Gastrocnemius medialis (tissue), 4 donors: ENCODE results near the gene WDFY3.

Source experiments
- POLR2A ChIP-seq, 2 donors: fragments of 450-650 bp; IDR thresholded peaks; one replicate each; pipeline ENCODE4 v1.6.1; 2017; ENCODE audit warnings: antibody characterized with exemption in 2 of 2, mild to moderate bottlenecking in 2 of 2, moderate library complexity in 2 of 2
- TF ChIP-seq, protein P1 (sequence below), 5 experiments: fragments of 450-650 bp in 3 of 5; fragments of 200-600 bp in 2 of 5; sonication (generic) in 2 of 5; IDR thresholded peaks in 4 of 5; conservative IDR thresholded peaks in 1 of 5; 1 replicate in 4 of 5; 2 replicates in 1 of 5; pipeline ENCODE4 v1.5.1; 2016 to 2019; ENCODE audit warnings: antibody characterized with exemption in 5 of 5, mild to moderate bottlenecking in 3 of 5, moderate library complexity in 3 of 5

DNA sequence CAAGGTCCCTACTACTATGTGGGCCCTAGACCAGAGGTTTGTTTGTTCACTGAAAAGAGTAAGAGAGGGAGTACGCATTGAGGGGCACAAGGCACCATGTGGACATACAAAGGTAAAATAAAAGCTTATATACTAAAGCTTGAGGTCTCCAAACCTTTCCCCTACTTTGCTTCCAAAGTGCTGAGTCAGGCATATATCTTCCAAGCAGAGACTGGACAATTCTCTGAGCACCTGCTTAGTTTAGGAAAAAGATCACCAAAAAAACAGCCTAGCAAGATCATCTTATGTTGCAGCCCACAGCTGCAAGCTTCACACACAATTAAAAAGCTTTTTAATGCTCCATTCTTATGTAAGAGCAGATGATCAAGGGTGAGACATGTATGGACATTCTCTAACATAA, 119.5 kb downstream of the WDFY3 start:
- no peak for TF ChIP-seq POLR2A (IDR thresholded peaks at IDR 0.05)
- TF ChIP-seq, protein P1, sequence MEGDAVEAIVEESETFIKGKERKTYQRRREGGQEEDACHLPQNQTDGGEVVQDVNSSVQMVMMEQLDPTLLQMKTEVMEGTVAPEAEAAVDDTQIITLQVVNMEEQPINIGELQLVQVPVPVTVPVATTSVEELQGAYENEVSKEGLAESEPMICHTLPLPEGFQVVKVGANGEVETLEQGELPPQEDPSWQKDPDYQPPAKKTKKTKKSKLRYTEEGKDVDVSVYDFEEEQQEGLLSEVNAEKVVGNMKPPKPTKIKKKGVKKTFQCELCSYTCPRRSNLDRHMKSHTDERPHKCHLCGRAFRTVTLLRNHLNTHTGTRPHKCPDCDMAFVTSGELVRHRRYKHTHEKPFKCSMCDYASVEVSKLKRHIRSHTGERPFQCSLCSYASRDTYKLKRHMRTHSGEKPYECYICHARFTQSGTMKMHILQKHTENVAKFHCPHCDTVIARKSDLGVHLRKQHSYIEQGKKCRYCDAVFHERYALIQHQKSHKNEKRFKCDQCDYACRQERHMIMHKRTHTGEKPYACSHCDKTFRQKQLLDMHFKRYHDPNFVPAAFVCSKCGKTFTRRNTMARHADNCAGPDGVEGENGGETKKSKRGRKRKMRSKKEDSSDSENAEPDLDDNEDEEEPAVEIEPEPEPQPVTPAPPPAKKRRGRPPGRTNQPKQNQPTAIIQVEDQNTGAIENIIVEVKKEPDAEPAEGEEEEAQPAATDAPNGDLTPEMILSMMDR (IDR thresholded peaks at IDR 0.05 in 4 of 5, conservative IDR thresholded peaks at IDR 0.05 in 1 of 5): no peak
